GM12865 (cell line): Measurements from ENCODE around the gene C15orf61.

Experiments
- DNase-seq: peaks from one replicate; pipeline ENCODE4 v3.0.0; 2010; ENCODE audit warnings: low read depth
- H3K4me3 ChIP-seq: 2 replicates; pipeline ENCODE4 v1.5.1; 2011; ENCODE audit warnings: mild to moderate bottlenecking, low read depth, low read length, control low read depth
- TF ChIP-seq, protein P1 (sequence below): IDR thresholded peaks from 2 replicates; pipeline ENCODE4 v1.5.1; 2011; ENCODE audit warnings: low read length, control low read depth, low read depth, inconsistent platforms; ENCODE audit not compliant: insufficient read depth; ENCODE audit errors: missing control alignments

Gene C15orf61

GRCh38 chr15:67548236-67548852, 27.4 kb downstream of the C15orf61 start:
- no peak overlapping the region for H3K4me3 ChIP-seq
- TF ChIP-seq, protein P1, sequence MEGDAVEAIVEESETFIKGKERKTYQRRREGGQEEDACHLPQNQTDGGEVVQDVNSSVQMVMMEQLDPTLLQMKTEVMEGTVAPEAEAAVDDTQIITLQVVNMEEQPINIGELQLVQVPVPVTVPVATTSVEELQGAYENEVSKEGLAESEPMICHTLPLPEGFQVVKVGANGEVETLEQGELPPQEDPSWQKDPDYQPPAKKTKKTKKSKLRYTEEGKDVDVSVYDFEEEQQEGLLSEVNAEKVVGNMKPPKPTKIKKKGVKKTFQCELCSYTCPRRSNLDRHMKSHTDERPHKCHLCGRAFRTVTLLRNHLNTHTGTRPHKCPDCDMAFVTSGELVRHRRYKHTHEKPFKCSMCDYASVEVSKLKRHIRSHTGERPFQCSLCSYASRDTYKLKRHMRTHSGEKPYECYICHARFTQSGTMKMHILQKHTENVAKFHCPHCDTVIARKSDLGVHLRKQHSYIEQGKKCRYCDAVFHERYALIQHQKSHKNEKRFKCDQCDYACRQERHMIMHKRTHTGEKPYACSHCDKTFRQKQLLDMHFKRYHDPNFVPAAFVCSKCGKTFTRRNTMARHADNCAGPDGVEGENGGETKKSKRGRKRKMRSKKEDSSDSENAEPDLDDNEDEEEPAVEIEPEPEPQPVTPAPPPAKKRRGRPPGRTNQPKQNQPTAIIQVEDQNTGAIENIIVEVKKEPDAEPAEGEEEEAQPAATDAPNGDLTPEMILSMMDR = no peak
- no peak for DNase-seq

- TF ChIP-seq, protein P1 = no peak
- no peak for DNase-seq
- no peak overlapping the region for H3K4me3 ChIP-seq
Measured at GRCh38 chr15:67548862-67549651, 28.1 kb downstream of the C15orf61 start.

DNA sequence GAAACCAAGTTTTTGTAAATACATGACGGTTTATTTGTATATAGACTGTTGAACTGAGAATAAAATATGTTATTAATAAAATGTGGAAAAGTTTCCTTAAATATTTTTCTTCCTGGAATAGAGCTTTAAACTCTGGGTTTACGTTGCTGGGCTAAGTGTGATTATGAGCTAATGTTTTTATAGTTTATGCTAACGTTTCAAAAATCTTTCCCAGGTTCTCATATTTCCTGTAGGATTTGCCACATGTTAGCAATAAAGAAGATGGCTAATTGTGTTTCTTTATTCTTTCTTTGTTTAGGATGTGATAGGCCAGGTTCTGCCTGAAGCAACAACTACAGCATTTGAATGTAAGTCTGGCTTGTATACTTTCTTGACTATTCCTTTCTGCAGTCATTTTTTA, 28.8 kb downstream of the C15orf61 start:
- TF ChIP-seq, protein P1 = no peak
- no peak overlapping the region for H3K4me3 ChIP-seq
- DNase-seq = no peak

- TF ChIP-seq, protein P1 = no peak
- H3K4me3 ChIP-seq = no peak overlapping the region
- no peak for DNase-seq
Measured at GRCh38 chr15:67550522-67550921, 29.6 kb downstream of the C15orf61 start.

DNA sequence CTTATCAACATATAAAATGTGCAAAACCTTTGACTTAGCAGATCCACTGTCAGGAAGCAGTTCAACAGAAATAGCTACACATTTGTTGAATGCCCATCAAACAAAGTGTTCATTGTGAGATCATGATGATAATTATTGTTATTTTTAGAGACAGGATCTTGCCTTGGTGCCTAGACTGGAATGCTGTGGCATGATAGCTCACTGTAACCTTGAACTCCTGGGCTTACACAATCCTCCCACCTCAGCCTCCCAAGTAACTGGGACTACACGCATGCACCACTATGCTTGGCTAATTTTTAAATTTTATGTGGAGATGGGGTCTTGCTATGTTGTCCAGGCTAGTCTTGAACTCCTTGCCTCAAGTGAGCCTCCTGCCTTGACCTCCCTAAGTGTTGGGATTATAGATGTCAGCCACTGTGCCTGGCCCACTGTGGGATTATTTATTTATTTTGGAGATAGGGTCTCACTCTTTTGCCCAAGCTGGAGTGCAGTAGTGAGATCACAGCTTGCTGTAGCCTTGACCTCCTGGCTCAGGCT, 30.3 kb downstream of the C15orf61 start:
- TF ChIP-seq, protein P1 = no peak
- no peak overlapping the region for H3K4me3 ChIP-seq
- no peak for DNase-seq

GRCh38 chr15:67554580-67554979, 33.6 kb downstream of the C15orf61 start:
- DNase-seq = no peak
- TF ChIP-seq, protein P1 = no peak
- no peak overlapping the region for H3K4me3 ChIP-seq
